Activated CD8-positive, alpha-beta T cell treated with anti-CD3 and anti-CD28 coated beads for 36 hours (primary cell): ENCODE measurements around the gene TMEM187. TPM values are rescaled to one million over a fixed set of nuclear protein-coding genes. Genes with fewer than 3 reads are reported as not detected.

Experiments
- ATAC-seq: fragments of 200-7000 bp; cut with Tn5 transposase; one replicate; pipeline ENCODE4 v1.10.0; 2021; ENCODE audit warnings: mild to moderate bottlenecking, moderate library complexity
- CTCF ChIA-PET: fragments of 350-600 bp; sonication (Branson Sonifier 250); formaldehyde crosslinking; loops from one replicate; lab custom pipeline; 2021; ENCODE audit warnings: antibody characterized with exemption; lab: Charles Lee
- POLR2A ChIA-PET: fragments of 350-600 bp; sonication (Branson Sonifier 250); formaldehyde crosslinking; loops from one replicate; lab custom pipeline; 2021; ENCODE audit warnings: antibody characterized with exemption; lab: Charles Lee
- DNase-seq: peaks from one replicate; pipeline ENCODE4 v3.0.0-alpha.2; 2020
- H3K27ac Mint-ChIP-seq: one replicate; pipeline ENCODE4 v1.8.0; 2021; ENCODE audit warnings: mild to moderate bottlenecking, mixed read lengths
- H3K27me3 Mint-ChIP-seq: one replicate; pipeline ENCODE4 v1.8.0; 2021; ENCODE audit warnings: mixed read lengths
- H3K36me3 Mint-ChIP-seq: one replicate; pipeline ENCODE4 v1.8.0; 2021; ENCODE audit warnings: low read depth, mixed read lengths
- H3K4me1 Mint-ChIP-seq: one replicate; pipeline ENCODE4 v1.8.0; 2021; ENCODE audit warnings: low read depth, mixed read lengths
- H3K4me3 Mint-ChIP-seq: one replicate; pipeline ENCODE4 v1.8.0; 2021; ENCODE audit warnings: mild to moderate bottlenecking, moderate library complexity, mixed read lengths
- H3K9me3 Mint-ChIP-seq: one replicate; pipeline ENCODE4 v1.8.0; 2021; ENCODE audit warnings: mixed read lengths
- intact Hi-C: fragments of 100-400 bp; cut with micrococcal nuclease; formaldehyde crosslinking; loops from one replicate; pipeline ENCODE4 v1.10.0; 2022
- total RNA-seq, 2 experiments: library from RNA; stranded (reverse); gene quantifications; one replicate each; pipeline ENCODE4 v1.2.3, GENCODE V29; 2021
- TF ChIP-seq, protein P1 (sequence below): fragments of 200-600 bp; IDR thresholded peaks from one replicate; pipeline ENCODE4 v1.8.0; 2022; ENCODE audit warnings: antibody characterized with exemption, mild to moderate bottlenecking

Gene TMEM187
- total RNA-seq, 2 experiments from 2014 or later: 4.4 to 4.5 TPM

DNA sequence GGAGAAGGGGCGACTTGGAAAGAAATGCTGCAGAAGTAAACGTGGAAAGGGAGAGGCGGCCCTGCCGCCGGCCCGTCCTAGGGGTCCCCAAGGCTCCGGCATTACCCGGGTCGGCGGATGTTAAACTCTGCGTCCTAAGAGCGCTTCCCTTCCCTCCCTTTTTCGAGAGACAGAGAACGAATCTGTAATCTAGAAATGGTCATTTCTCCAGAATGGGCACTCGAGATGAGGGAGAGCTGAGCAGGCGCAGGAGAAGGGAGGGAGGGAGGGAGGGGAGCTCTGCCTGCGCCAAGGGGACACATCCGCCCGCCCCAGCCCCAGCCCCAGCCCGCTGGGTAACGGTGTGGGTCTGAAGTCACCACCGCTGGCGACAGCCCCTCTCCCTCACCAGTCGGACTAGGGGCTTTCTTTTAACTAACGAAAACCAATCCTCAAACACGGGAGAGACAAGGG, 2.6 kb upstream of the TMEM187 start:
- DNase-seq (no peak), ATAC-seq (no peak)
- ChIA-PET CTCF (interaction anchor here (1.6 to 4.4 kb wide), 2 partner anchors 22 to 41 kb away, joined by 3 to 40 read pairs; no protein-coding TSS in a partner anchor), POLR2A (interaction anchor here (1.0 to 12.0 kb wide), 10 partner anchors 8 to 488 kb away, joined by 3 to 105 read pairs (median 8); partner anchors contain the start of genes ARHGAP4, PLXNA3 and RPL10)
- Mint-ChIP-seq H3K4me1 (peaks cover 32% of the 10 kb centered on the region), H3K9me3 (no peaks in the 10 kb centered on the region), H3K27ac (peak overlapping the region; percentile 100), H3K36me3 (peaks cover 52% of the 10 kb centered on the region), H3K27me3 (no peaks in the 10 kb centered on the region), H3K4me3 (peak overlapping the region; percentile 93)
- intact Hi-C loops: no loop called here
- TF ChIP-seq, protein P1, sequence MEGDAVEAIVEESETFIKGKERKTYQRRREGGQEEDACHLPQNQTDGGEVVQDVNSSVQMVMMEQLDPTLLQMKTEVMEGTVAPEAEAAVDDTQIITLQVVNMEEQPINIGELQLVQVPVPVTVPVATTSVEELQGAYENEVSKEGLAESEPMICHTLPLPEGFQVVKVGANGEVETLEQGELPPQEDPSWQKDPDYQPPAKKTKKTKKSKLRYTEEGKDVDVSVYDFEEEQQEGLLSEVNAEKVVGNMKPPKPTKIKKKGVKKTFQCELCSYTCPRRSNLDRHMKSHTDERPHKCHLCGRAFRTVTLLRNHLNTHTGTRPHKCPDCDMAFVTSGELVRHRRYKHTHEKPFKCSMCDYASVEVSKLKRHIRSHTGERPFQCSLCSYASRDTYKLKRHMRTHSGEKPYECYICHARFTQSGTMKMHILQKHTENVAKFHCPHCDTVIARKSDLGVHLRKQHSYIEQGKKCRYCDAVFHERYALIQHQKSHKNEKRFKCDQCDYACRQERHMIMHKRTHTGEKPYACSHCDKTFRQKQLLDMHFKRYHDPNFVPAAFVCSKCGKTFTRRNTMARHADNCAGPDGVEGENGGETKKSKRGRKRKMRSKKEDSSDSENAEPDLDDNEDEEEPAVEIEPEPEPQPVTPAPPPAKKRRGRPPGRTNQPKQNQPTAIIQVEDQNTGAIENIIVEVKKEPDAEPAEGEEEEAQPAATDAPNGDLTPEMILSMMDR: no peak

DNA sequence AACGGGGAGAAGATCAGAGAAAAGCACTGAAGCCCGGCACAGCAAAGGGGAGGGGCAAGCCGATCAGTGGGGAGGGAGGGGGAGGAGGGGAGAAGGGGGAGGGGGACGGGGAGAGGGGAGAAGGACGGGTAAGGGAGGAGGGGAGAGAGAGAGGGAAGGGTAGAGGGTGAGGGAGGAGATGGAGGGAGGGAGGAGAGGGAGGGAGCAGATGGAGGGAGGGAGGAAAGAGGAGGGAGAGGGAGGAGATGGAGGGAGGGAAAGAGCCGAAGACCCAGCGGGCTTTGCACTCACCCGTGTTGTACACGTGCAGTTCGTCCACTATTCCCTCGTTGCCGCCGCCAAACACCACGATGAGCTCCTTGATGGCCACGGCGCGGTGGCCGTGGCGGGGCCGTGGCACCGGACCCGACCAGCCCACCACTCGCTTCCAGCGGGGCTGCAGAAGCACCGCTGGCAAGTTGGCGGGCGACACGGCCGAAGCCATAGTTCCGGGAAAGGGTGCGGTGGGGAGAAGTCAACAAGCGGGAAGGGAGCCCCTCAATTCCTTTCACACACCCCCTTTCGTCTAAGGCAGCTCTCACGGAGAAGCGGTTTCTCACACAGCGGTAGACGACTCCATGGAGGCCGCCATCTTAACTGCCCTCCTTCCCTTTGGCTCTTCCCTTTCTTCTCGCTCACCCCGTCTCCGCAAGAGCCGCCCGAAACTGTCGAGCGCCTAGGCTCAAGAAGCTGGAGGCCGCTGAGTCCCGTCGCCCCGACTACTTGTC, 2.0 kb upstream of the TMEM187 start:
- Mint-ChIP-seq H3K9me3 (no peaks in the 10 kb centered on the region), H3K27ac (peak overlapping the region; percentile 100), H3K36me3 (peaks cover 50% of the 10 kb centered on the region), H3K27me3 (no peaks in the 10 kb centered on the region), H3K4me3 (peak overlapping the region; percentile 93), H3K4me1 (peaks cover 31% of the 10 kb centered on the region)
- POLR2A ChIA-PET: interaction anchor here (0.6 to 12.0 kb wide), 17 partner anchors 9 to 487 kb away, joined by 3 to 105 read pairs (median 4); partner anchors contain the start of genes ARHGAP4, NAA10, PLXNA3 and RPL10
- intact Hi-C loops: no loop called here
- no peak for DNase-seq
- TF ChIP-seq, protein P1: no peak
- CTCF ChIA-PET: interaction anchor here (1.0 to 4.4 kb wide), 4 partner anchors 23 to 44 kb away, joined by 3 to 40 read pairs (median 5); partner anchors contain the start of gene ARHGAP4
- ATAC-seq: no peak

DNA sequence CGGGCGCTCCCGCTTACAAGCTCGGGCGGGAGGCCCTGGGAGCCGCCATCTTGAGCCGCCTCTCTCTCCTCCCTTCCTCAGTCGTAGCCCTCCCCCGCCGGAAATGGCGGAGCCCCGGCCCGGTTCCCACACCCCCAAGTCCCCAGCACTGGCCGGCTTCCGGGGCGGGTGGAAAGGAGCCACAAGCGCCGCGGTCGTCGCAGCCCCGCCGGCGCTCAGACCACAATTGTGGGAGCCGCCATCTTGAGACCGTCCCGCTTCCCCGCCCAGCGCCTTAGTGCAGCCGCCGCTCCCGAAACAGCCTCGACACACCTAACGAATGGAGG, 1.5 kb upstream of the TMEM187 start:
- H3K4me1 Mint-ChIP-seq: peaks cover 29% of the 10 kb centered on the region
- H3K4me3 Mint-ChIP-seq: peak overlapping the region; percentile 93
- intact Hi-C loops: no loop called here
- peak overlapping the region; percentile 100 for H3K27ac Mint-ChIP-seq
- H3K9me3 Mint-ChIP-seq: no peaks in the 10 kb centered on the region
- peaks cover 48% of the 10 kb centered on the region for H3K36me3 Mint-ChIP-seq
- H3K27me3 Mint-ChIP-seq: no peaks in the 10 kb centered on the region
- CTCF ChIA-PET: interaction anchor here (1.0 to 1.6 kb wide), 3 partner anchors 42 to 44 kb away, joined by 3 to 7 read pairs (median 3); partner anchors contain the start of gene ARHGAP4
- ATAC-seq: peak; percentile 24
- POLR2A ChIA-PET: interaction anchor here (0.6 to 12.0 kb wide), 17 partner anchors 10 to 427 kb away, joined by 3 to 105 read pairs (median 4); partner anchors contain the start of genes ARHGAP4, NAA10, RPL10 and SSR4
- DNase-seq: peak; percentile 87
- TF ChIP-seq, protein P1: no peak

DNA sequence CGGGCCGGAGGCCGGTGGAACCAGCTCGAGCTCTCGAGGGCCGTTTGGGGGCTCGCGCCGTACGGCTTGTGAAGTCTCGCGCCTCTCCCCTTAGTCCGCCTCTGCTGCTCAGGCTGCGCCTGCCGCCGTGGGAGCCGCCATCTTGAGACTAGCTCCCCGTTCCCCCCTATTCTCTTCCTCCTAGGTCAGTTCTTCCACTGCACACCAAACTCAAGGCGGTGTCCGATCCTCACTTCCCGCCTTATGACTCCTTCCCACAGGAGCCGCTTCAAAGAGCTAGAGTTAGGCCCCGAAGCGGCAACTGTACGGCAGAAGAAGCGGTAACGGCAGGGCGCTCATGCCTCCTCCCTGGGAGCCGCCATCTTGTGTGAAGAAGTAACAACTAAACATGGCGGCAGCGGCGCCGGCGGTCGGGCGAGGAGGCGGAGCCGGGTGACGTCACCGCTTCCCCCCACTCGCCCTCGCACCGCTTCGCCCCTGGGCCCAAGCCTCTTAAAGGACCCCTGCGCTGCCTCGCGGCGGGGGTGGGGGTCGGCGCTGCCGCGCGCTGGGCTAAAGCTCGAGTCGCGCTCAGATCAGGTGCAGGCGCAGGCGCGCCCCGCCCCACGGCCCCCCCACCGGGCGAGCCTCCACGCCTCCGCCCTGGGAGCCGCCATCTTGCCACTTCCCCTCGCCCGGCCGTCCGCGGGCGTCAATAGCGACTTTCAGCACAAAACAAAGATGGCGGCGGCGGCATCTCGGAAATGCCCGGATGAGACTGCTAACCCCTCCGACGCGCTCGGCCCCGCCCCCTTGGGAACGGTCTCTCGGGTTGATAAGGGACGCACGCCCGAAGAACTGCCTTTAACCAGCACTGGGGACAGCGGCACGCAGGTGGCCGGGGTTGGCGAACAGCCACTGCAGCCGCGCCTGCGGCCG, 845 bp upstream of the TMEM187 start, which contains the start of gene HCFC1:
Gene HCFC1 (minus strand): TSS at position 369 of the 918 bp plus-strand sequence. CDS start 978 bp downstream, outside the sequence.
- intact Hi-C loops: no loop called here
- CTCF ChIA-PET: interaction anchor here (1.0 to 1.6 kb wide), 3 partner anchors 41 to 45 kb away, joined by 3 to 7 read pairs (median 3); partner anchors contain the start of gene ARHGAP4
- Mint-ChIP-seq H3K27me3 (no peaks in the 10 kb centered on the region), H3K4me3 (peak within 1 kb of the TSS; percentile 93), H3K27ac (peak within 1 kb of the TSS; percentile 100), H3K4me1 (peaks cover 23% of the 10 kb centered on the region), H3K36me3 (peaks cover 43% of the 10 kb centered on the region), H3K9me3 (no peaks in the 10 kb centered on the region)
- TF ChIP-seq, protein P1: no peak
- ATAC-seq (peak; percentile 32), DNase-seq (peak; percentile 93)
- POLR2A ChIA-PET: interaction anchor here (0.6 to 12.0 kb wide), 19 partner anchors 10 to 469 kb away, joined by 3 to 105 read pairs (median 4); partner anchors contain the start of genes ARHGAP4, NAA10, RPL10 and SSR4
